ENCODE measurements around the gene EIF5B. TPM values are rescaled to one million over a fixed set of nuclear protein-coding genes. Genes with fewer than 3 reads are reported as not detected.

Gene EIF5B
- total RNA-seq, 1 donor from 2014 or later, result 26.8 TPM

DNA sequence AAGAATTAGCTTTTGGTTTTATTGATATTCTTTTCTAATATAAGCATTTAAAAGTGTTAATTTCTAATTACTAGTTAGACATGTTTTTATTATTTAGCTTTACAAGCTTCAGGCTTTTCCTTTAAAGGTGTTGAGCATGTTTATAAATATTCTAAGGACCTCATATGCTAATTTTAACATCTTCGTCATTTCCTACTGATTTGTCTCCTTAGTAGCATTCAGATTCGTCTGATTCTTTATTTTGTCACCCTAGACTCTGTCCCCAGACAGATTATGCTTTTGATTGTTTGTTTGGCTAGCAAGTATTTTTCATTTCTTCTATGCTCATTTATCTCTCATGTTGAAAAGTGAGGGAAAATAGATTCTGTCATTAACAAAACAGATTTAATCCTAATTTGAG lies 51.7 kb downstream of the EIF5B start:
- Histone ChIP-seq H3K9me3 (ENCODE audit: low read depth) (no peaks in the 10 kb centered on the region), H3K4me1 (no peaks in the 10 kb centered on the region), H3K4me3 (no peak overlapping the region), H3K27me3 (no peaks in the 10 kb centered on the region), H3K27ac (no peak overlapping the region), H3K4me2 (no peak overlapping the region), H3K36me3 (peaks cover 7% of the 10 kb centered on the region), H2AFZ (replicated peaks) (no peak overlapping the region), H3K9ac (no peak overlapping the region), H4K20me1 (ENCODE audit: low read depth) (no peaks in the 10 kb centered on the region), H3K79me2 (ENCODE audit: low read depth) (no peaks in the 10 kb centered on the region), H3F3A (ENCODE audit: low read depth) (no peaks in the 10 kb centered on the region)
- no peak overlapping the region for H3K4me3 Mint-ChIP-seq
- H3K9me3 Mint-ChIP-seq, result no peaks in the 10 kb centered on the region
- no peak for DNase-seq (ENCODE audit: low spot score)
- no peak overlapping the region for H3K27ac Mint-ChIP-seq
- H3K27me3 Mint-ChIP-seq (ENCODE audit: insufficient read depth, low read depth), result no peaks in the 10 kb centered on the region
- peaks cover 16% of the 10 kb centered on the region for H3K36me3 Mint-ChIP-seq
- H3K4me1 Mint-ChIP-seq, result no peaks in the 10 kb centered on the region
- no peak for TF ChIP-seq EZH2phosphoT487 (IDR thresholded peaks at IDR 0.05)
- TF ChIP-seq, protein P1, sequence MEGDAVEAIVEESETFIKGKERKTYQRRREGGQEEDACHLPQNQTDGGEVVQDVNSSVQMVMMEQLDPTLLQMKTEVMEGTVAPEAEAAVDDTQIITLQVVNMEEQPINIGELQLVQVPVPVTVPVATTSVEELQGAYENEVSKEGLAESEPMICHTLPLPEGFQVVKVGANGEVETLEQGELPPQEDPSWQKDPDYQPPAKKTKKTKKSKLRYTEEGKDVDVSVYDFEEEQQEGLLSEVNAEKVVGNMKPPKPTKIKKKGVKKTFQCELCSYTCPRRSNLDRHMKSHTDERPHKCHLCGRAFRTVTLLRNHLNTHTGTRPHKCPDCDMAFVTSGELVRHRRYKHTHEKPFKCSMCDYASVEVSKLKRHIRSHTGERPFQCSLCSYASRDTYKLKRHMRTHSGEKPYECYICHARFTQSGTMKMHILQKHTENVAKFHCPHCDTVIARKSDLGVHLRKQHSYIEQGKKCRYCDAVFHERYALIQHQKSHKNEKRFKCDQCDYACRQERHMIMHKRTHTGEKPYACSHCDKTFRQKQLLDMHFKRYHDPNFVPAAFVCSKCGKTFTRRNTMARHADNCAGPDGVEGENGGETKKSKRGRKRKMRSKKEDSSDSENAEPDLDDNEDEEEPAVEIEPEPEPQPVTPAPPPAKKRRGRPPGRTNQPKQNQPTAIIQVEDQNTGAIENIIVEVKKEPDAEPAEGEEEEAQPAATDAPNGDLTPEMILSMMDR (IDR thresholded peaks at IDR 0.05), result no peak
- TF ChIP-seq EZH2 (IDR thresholded peaks at IDR 0.05), result no peak

GRCh38 chr2:99389371-99389770 lies 52.2 kb downstream of the EIF5B start:
- no peak overlapping the region for H3K4me3 ChIP-seq

GRCh38 chr2:99389946-99390345 lies 52.8 kb downstream of the EIF5B start:
- Histone ChIP-seq H3F3A (ENCODE audit: low read depth) (no peaks in the 10 kb centered on the region), H3K4me2 (no peak overlapping the region), H3K9ac (no peak overlapping the region), H3K27ac (no peak overlapping the region), H3K4me3 (no peak overlapping the region), H3K79me2 (ENCODE audit: low read depth) (no peaks in the 10 kb centered on the region), H3K27me3 (no peaks in the 10 kb centered on the region), H3K9me3 (ENCODE audit: low read depth) (no peaks in the 10 kb centered on the region), H4K20me1 (ENCODE audit: low read depth) (no peaks in the 10 kb centered on the region), H2AFZ (replicated peaks) (no peak overlapping the region), H3K4me1 (no peaks in the 10 kb centered on the region), H3K36me3 (peaks cover 7% of the 10 kb centered on the region)
- H3K27me3 Mint-ChIP-seq (ENCODE audit: insufficient read depth, low read depth), result no peaks in the 10 kb centered on the region
- H3K36me3 Mint-ChIP-seq, result peaks cover 11% of the 10 kb centered on the region
- H3K4me1 Mint-ChIP-seq, result no peaks in the 10 kb centered on the region
- H3K4me3 Mint-ChIP-seq, result no peak overlapping the region
- no peak overlapping the region for H3K27ac Mint-ChIP-seq
- TF ChIP-seq EZH2phosphoT487 (IDR thresholded peaks at IDR 0.05), result no peak
- no peak for TF ChIP-seq EZH2 (IDR thresholded peaks at IDR 0.05)
- TF ChIP-seq, protein P1 (IDR thresholded peaks at IDR 0.05), result no peak
- no peaks in the 10 kb centered on the region for H3K9me3 Mint-ChIP-seq
- no peak for DNase-seq (ENCODE audit: low spot score)

More at GRCh38 chr2:99389371-99389770, 52.2 kb downstream of the EIF5B start:
- Mint-ChIP-seq H3K9me3 (no peaks in the 10 kb centered on the region), H3K36me3 (peaks cover 15% of the 10 kb centered on the region), H3K27me3 (ENCODE audit: insufficient read depth, low read depth) (no peaks in the 10 kb centered on the region), H3K4me3 (no peak overlapping the region), H3K27ac (no peak overlapping the region), H3K4me1 (no peaks in the 10 kb centered on the region)
- H2AFZ ChIP-seq (replicated peaks), result no peak overlapping the region
- H3K4me2 ChIP-seq, result no peak overlapping the region
- H3K36me3 ChIP-seq, result peaks cover 7% of the 10 kb centered on the region
- TF ChIP-seq EZH2 (IDR thresholded peaks at IDR 0.05) (no peak), EZH2phosphoT487 (IDR thresholded peaks at IDR 0.05) (no peak)
- TF ChIP-seq, protein P1 (IDR thresholded peaks at IDR 0.05), result no peak
- H3K27ac ChIP-seq, result no peak overlapping the region
- no peak for DNase-seq (ENCODE audit: low spot score)
- no peaks in the 10 kb centered on the region for H3K4me1 ChIP-seq
- no peaks in the 10 kb centered on the region for H3K79me2 ChIP-seq (ENCODE audit: low read depth)
- no peaks in the 10 kb centered on the region for H4K20me1 ChIP-seq (ENCODE audit: low read depth)
- no peak overlapping the region for H3K9ac ChIP-seq
- H3K9me3 ChIP-seq (ENCODE audit: low read depth), result no peaks in the 10 kb centered on the region
- H3F3A ChIP-seq (ENCODE audit: low read depth), result no peaks in the 10 kb centered on the region
- no peaks in the 10 kb centered on the region for H3K27me3 ChIP-seq

All from neural progenitor cell (in vitro differentiated cells).